Activated CD4-positive, alpha-beta T cell treated with anti-CD3 and anti-CD28 coated beads, Interleukin-2, amount 50 U/mL, for 4 hours (primary cell): ENCODE data around the gene GHR.

ENCODE experiments used
- DNase-seq, 2 experiments: peaks; one replicate each; pipeline ENCODE4 v3.0.0-alpha.2; 2020

GHR gene

DNA sequence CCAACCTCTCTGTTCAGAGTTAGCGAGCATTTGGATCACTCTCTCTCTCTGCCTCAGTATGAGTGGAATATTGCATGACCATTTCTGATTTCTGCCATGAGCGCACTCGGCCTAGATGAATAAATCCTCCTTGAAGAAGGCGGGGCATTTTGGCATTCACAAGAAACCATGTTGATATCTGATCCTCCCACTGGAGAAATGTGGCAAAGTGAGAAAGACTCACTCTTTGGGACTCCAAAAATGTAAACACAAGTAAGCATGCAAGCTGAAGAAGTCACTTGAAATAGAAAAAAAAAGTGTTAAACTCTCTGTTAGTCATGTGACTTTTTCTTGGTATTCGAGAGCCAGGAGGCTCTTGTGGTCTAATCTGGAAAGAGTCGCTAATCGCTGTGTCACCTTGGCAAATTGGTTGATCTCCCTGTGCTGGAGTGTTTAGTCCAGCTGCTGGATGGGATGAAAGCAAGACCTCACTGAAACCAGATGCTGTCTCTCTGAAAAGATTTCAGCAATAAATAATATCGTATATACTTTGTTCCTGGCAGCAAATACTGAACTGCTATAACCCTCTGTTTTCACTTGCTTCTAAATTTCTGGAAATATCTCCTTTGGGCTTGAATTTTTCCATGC is 95.5 kb downstream of the GHR start:
- no peak for DNase-seq

- DNase-seq = no peak
Measured at GRCh38 chr5:42520203-42520602, 97.0 kb downstream of the GHR start.

DNA sequence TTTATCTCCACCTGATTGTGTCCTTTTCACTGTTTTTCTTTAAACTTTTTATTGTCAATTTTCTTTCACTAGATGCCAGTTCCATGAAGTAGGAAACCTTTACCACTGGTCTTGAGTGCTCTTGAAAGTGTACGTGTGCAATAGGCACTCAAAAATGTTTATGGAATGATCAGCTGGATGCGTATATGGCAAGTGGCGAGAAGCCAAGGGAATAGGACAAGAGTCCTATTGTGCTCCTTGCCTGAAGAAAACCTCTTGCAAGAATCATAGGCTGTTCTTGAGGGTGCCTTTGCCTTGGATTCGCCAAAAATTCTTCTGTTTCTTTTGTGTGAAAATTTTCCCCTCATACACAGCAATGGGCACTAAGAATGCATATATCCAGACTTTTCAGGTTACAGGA is 97.7 kb downstream of the GHR start:
- no peak for DNase-seq

- DNase-seq = no peak
Measured at GRCh38 chr5:42521406-42521805, 98.2 kb downstream of the GHR start.

DNA sequence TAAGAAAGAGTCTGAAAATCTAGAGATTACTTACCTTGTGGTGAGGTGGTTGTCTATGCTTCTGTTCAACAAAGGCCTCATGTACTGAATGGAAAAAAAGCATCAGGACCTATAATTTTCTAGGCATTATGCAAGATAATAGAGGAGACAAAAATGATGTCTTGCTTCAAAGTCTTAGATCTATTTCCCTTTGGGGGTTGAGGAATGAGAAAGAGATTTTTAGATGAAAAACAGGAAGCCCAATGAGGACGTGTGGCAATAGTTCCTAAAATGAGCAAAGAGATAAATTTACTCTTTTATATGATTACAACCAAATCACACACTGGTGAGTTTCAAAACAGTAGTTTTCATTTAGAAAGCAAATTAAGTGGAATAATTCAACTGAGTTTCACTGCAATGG is 99.5 kb downstream of the GHR start:
- no peak for DNase-seq

- no peak for DNase-seq
Measured at GRCh38 chr5:42526179-42526578, 102.9 kb downstream of the GHR start.

- no peak for DNase-seq
Measured at GRCh38 chr5:42531611-42532010, 108.4 kb downstream of the GHR start.

- no peak for DNase-seq
Measured at GRCh38 chr5:42542106-42542505, 118.9 kb downstream of the GHR start.

DNA sequence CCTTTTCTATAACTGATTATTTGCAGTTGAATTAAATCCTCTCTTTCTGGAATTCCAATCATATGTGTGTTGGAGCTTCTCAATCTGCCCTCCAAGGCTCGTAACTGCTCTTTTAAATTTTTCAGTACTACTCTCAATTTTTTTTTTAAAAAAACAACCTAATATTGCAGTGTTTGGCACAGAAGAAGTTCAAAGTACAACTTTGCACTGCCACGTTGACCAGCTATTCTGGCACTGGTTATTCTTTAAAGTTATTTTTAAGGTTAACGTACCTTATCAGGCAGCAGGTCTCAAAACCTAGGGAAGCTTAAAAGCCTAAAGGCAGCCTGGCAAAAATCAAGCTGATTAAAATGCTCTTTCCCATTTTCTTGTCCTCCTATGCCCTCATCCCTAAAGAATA is 120.5 kb downstream of the GHR start:
- DNase-seq = no peak

DNA sequence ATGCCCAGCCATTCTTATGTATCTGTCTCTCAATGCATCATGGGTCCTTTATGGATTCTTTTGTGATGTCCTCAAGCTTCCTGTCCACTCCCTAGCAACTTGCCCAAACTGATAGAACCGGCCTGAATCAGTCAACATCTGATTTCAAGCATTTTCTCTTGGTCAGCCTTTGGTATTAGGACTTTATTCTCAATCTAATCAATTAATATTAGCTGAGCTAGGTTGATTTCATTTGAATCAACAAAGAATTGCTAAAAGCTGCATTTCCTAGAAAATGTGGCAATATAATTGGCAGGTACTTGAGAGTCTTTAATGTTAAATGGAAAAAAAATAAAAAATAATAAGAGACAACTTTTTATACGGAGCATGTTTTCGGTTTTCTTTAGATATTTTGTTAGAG is 121.8 kb downstream of the GHR start:
- DNase-seq = no peak

DNA sequence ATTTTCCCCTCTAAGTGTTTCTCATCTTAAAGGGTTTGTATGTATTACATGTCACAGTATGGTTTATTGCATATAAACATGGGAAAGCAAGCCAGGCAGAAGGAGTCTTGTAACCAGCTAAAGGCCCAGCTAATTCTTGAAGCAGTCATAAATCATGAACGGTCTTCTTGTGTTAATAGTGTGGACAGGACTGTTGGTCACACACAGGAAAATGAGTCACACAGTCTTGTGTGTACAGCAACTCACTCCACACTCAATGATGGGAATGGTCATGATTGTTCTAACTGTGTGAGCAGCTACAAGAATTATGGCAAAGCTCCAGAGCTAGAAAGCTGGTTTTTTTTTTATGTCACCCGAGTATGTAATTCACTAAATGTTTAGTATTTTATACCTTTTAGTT is 123.9 kb downstream of the GHR start:
- no peak for DNase-seq

GRCh38 chr5:42547894-42548293 is 124.7 kb downstream of the GHR start:
- no peak for DNase-seq

- DNase-seq = no peak
Measured at GRCh38 chr5:42552597-42552996, 129.4 kb downstream of the GHR start.

DNA sequence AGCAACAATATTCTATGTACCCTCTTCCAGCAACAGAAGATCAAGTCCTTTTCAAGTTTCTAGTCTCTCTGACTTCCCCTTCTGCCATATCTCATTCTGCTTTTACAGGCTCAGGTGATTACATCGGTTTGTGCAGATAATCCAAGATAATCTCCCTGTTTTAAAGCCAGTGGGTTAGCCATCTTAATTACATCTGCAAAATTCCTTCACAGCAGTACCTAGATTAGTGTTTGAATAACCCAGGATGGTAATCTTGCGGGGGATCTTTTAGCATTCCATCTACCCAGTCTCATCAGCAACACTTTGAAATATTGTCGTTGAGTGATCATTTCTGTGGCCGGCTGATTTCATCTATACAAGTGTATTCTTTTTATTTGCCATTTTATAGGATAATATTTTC is 130.2 kb downstream of the GHR start:
- DNase-seq = no peak

- no peak for DNase-seq
Measured at GRCh38 chr5:42555010-42555409, 131.8 kb downstream of the GHR start.

DNA sequence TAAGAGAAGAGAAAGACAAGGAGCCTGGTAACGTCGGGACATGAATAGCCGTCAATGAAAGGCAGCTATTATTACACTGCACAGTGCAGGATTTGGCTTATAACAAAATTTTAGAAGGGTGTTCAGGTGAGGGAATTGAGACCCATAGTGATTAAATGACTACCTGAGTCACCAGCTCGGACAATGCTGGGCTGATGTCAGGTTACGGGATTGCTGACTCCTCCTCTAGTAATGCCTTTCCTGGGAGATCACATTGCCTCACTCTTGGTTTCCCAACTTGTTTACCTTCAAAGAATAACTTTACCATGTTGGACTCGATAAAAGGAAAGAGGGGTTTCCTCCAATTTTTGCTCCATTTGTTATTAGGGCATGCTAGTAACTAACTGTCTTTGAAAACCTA is 132.6 kb downstream of the GHR start:
- DNase-seq = no peak

- DNase-seq = no peak
Measured at GRCh38 chr5:42557689-42558088, 134.4 kb downstream of the GHR start.

DNA sequence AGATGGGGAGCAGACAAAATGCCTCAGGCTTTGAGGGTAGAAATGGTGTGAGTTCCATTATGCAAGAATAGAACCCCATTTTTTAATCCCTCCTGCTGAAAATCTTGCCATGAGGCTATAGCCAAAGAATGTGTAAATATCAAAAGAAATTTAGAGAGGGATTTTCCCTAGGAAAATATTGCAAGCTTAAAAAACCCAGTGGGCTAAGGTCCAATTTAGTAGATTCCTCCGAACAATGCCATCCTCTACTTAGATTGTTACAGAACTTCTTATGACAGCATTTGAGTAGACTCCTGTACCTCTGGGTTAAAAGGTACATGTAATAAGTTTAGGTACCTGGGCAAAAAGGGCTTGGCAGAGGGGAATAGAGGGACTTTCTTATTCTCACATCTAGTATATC is 138.4 kb downstream of the GHR start:
- no peak for DNase-seq

- no peak for DNase-seq
Measured at GRCh38 chr5:42564689-42565356, 141.6 kb downstream of the GHR start.

GRCh38 chr5:42566652-42567295 is 143.5 kb downstream of the GHR start:
- DNase-seq = no peak

- no peak for DNase-seq
Measured at GRCh38 chr5:42569325-42569724, 146.1 kb downstream of the GHR start.

DNA sequence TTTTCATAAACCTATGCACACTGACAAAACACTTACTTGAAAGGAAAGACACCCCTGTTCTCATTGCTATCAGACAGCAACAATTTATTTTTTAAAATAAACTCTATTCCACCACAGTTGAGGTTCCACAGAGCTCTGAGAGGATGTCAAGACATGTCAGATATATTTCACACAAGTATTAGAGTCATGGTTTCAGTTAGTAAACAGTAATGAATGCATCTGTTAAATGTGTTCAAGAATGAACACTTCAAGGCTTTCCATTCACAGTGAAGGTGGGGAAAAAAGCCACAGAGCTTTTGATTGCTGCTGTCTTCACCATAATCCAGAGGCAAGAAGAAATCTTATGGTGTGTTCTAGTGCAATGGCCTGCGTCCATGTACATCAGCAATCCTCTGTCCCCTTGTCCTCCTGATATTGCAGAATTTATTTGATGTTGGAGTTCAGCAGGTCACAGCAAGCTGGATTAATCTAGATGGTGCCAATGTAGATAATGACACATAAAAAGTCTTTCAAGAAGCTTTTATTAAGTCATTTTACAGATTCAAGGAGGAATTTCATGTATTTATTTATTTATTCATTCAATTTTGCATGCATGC is 146.8 kb downstream of the GHR start:
- DNase-seq = no peak

DNA sequence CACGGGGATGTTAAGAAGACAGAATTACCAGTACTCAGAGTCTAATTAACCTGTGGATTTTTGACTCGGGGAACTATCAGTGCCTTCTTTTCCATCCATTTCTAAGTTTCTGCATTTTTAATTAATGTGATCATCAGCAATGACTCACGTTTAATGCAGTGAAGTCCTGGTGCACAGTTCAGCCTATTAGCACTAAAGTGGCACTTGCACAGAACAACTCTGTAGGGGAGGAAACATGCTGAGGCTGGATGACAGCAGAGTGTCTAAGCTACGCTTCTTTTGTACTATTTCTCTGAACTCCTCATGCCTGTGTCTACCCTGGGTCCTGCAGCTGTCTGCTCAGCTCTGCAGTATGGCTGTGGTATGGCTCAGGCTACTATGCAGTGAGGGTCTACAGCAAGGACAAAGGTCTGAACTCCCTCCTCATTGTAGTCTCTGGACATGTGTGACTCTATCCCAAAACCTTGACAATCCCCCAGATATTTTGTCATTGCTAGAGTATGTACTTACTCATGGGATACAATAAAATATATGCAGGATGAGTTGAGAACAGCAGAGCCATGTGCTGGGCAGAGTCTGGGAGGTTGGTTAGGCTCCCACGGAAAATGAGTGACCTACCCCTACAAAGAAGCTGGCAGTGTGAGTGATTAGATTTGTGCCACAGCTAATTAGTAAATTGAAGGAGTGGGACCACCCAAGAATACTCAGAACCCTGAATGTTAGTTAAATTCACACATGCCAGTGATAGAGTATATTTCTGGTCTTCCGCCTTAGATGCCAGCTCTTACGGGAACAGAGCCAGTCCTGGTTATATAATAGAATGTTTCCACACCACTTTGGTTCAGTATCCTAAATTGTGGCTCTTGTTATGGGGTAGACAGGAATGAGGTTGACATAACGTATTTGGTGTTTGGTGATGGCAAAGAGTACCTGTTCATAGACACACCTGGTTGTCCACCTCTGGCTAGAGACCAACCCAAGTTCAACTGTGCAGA is 148.0 kb downstream of the GHR start:
- no peak for DNase-seq
